LNCaP clone FGC (cell line): Measurements from ENCODE around the gene SLC12A1.

Source experiments
- DNase-seq: peaks from one replicate; pipeline ENCODE4 v3.0.0-alpha.2; 2011; ENCODE audit warnings: low read depth
- H3K4me3 ChIP-seq: 2 replicates; pipeline ENCODE4 v1.5.1; 2011; ENCODE audit warnings: mild to moderate bottlenecking, low read depth, low read length, control low read depth
- TF ChIP-seq, protein P1 (sequence below): IDR thresholded peaks from 2 replicates; pipeline ENCODE4 v1.5.1; 2012; ENCODE audit warnings: mild to moderate bottlenecking; ENCODE audit not compliant: control insufficient read depth, insufficient read depth; ENCODE audit errors: extremely low read depth

Gene SLC12A1

DNA sequence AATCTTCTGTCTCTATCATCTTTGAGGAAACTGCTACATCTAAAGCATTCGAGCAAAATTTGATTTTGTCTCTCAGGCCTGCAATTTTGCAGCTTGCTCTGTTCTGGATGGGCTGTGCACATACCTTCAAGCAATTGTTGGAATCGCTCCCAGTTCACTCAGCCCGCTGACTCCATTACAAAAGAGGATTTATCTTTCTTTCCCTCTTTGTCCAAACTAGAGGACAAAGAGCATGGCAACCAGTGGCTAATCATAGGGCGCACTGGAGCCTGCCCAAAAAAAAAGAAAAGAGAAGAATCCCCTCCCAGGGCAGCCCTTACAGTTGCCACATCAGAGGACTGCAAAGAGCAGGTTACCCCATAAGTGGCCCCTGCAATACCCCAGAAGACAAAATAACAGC is 76.1 kb downstream of the SLC12A1 start:
- TF ChIP-seq, protein P1, sequence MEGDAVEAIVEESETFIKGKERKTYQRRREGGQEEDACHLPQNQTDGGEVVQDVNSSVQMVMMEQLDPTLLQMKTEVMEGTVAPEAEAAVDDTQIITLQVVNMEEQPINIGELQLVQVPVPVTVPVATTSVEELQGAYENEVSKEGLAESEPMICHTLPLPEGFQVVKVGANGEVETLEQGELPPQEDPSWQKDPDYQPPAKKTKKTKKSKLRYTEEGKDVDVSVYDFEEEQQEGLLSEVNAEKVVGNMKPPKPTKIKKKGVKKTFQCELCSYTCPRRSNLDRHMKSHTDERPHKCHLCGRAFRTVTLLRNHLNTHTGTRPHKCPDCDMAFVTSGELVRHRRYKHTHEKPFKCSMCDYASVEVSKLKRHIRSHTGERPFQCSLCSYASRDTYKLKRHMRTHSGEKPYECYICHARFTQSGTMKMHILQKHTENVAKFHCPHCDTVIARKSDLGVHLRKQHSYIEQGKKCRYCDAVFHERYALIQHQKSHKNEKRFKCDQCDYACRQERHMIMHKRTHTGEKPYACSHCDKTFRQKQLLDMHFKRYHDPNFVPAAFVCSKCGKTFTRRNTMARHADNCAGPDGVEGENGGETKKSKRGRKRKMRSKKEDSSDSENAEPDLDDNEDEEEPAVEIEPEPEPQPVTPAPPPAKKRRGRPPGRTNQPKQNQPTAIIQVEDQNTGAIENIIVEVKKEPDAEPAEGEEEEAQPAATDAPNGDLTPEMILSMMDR, result no peak
- no peak for DNase-seq
- no peak overlapping the region for H3K4me3 ChIP-seq

DNA sequence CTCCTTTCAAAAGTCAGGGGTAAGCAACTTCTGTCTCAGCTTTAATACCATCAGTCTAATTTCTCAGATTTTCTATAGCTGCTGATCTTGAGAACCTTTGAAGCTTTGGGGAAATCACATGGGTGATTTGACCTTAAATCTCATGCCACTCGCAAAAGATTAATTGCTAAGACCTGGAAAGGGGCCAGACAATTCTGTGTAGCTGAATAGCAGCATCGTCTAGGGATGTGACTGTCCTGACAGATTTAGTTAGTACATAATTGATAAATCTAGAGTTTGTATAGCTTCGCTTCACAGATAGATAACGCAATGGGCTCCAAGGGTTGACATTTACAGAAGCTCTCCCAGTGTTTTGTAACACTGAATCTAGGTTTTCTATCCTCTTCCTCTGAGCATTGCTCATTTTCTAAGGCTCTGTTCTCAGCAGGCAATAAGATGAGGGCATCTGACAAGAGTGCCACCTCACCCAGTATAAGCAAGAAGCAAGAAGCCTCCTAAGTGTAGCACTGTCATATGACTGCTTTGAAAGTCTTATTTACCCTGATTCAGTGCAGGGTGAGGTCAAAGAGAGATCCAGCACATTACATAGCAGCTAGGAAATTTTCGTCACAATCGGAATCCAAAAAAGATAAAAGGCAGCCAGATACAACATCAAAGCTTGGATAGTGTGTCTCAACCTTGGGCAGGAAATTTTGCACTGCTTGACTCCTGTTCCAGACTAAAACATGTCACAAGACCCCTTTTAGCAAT is 77.5 kb downstream of the SLC12A1 start:
- no peak overlapping the region for H3K4me3 ChIP-seq
- no peak for DNase-seq
- TF ChIP-seq, protein P1, result no peak

DNA sequence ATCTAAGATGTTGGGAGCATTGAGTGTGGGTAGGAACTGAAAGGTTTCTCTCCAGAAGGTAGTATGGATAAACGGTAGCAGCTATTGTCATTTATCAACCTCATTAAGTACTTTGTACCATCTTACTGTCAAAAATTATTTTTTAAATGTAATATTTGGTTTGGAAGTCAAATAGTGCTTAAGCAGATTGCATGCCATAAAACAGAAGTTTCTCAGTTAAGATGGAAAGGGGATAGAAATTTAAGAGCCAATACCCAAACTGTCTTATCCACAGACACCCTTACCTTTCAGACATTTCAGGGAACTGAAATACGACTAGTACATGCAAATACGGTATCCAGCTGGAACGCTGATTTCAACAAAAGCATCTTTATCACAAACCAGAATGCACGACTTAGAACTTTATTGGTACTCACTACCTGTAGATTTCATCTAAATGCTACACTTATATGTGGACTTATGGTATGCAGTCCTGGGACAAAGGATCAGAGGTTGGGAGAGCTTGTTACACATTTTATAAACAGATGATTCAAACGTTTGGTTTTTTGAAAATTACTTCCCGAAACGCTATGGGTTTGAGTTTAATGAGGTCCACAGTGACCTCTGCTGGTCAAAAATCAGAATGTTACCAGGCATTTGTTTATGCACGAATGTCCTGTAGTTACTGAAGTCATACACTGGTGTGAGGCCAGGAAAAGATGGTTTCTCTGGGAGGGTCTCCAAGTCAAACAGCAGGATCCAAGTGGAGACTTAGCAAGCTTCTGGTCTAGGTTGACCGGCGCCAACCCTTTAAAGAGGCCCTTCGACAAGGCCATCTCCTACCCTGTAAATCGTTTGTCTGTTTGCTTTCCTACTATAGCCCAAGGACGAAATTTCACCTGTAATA is 79.5 kb downstream of the SLC12A1 start:
- DNase-seq, result peak; percentile 97
- no peak overlapping the region for H3K4me3 ChIP-seq
- TF ChIP-seq, protein P1, result peak; percentile 66

DNA sequence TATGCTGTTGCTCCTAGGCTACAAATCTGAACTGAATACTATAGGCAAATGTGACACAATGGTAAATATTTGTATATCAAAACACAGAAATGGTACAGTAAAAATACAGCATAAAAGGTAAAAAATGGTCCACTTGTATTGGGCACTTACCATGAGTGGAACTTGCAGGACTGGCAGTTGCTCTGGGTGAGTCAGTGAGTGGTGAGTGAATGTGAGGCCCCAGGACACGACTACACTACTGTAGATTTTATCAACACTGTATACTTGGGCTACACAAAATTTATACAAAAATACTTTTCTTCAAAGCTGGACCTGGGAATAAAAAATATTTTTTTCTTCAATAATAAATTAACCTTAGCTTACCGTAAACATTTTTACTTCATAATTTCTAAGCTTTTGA is 83.5 kb downstream of the SLC12A1 start:
- H3K4me3 ChIP-seq, result no peak overlapping the region
- no peak for DNase-seq
- TF ChIP-seq, protein P1, result no peak

DNA sequence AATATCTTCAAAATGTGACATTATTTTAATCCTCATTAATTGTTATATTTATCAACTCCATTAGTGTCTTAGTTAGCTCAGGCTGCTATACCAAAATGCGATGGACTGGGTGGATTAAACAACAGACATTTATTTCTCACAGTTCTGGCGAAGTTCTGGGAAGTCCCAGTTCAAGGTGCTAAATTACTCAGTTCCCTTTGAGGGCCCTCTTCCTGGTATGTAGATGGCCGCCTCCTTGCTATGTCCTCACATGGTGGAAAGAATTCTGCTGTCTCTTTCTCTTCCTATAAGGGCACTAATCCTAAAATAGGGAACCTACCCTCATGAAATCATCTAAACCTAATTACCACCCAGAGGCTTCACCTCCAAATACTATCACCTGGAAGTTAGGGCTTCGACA is 86.4 kb downstream of the SLC12A1 start:
- no peak for DNase-seq
- TF ChIP-seq, protein P1, result no peak
- H3K4me3 ChIP-seq, result no peak overlapping the region

DNA sequence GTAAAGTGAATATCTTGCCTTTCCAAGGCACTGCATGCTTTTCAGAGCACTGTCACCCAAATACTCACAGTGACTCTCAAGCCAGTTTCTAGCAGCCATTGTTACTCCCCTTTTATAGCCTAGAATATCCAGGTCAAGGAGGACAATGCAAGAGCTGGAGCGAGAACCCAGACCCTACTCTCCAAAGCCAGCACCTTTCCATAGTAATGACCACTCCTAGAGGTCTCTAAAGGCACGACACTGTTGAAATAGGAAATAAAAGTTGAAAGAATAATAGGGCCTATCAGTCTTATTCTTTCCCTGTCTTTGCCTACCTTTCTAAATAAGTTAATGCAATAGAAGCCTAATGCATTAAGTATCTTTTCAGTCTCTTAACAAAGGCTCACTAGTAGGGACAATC is 91.6 kb downstream of the SLC12A1 start:
- no peak for DNase-seq
- TF ChIP-seq, protein P1, result no peak
- H3K4me3 ChIP-seq, result no peak overlapping the region

DNA sequence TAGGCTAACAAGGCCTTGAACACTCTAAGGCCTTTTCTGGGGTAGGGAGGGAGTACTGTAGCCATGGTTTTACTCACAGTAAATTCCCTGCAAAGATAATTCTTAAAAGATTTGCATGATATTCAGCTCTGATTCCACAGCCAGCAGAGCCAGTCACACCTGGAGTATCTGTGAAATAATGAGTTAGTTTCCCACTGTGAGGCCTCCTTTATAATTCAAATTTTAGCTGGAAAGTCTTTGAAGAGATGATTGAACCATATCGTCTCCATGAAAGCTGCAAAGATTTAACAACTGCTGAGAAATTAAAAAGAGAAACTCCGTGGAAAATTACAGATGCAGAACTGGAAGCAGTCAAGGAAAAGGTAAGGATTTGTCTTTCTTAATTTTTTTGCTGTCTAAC is 92.8 kb downstream of the SLC12A1 start:
- TF ChIP-seq, protein P1, result no peak
- no peak for DNase-seq

More for the DNA sequence above, 92.8 kb downstream of the SLC12A1 start:
- no peak overlapping the region for H3K4me3 ChIP-seq
